Mesothelial cell of epicardium (in vitro differentiated cells): ENCODE data around the gene NACC2. TPM values are rescaled to one million over a fixed set of nuclear protein-coding genes. Genes with fewer than 3 reads are reported as not detected.

Experiments used
- DNase-seq, 2 experiments: peaks; one replicate each; pipeline ENCODE4 v3.0.0; 2021; ENCODE audit warnings: low spot score in 2 of 2; ENCODE audit not compliant: unreplicated experiment in 2 of 2
- H3K27ac Mint-ChIP-seq: 2 replicates; pipeline ENCODE4 v1.8.0; 2021; ENCODE audit warnings: mixed read lengths
- H3K27me3 Mint-ChIP-seq: 2 replicates; pipeline ENCODE4 v1.8.0; 2021; ENCODE audit warnings: low read depth, mixed read lengths
- H3K36me3 Mint-ChIP-seq: 2 replicates; pipeline ENCODE4 v1.8.0; 2021; ENCODE audit warnings: mixed read lengths
- H3K4me1 Mint-ChIP-seq: 2 replicates; pipeline ENCODE4 v1.8.0; 2021; ENCODE audit warnings: mixed read lengths
- H3K4me3 Mint-ChIP-seq: 2 replicates; pipeline ENCODE4 v1.8.0; 2021; ENCODE audit warnings: mild to moderate bottlenecking, moderate library complexity, mixed read lengths
- H3K9me3 Mint-ChIP-seq: 2 replicates; pipeline ENCODE4 v1.8.0; 2021; ENCODE audit warnings: mixed read lengths
- CTCF ChIP-seq: fragments of 200-600 bp; sonication (generic); IDR thresholded peaks from one replicate; pipeline ENCODE4 v1.5.0; 2021; ENCODE audit warnings: antibody characterized with exemption; ENCODE audit not compliant: unreplicated experiment
- total RNA-seq: library from RNA; stranded (reverse); gene quantifications from 3 replicates; pipeline ENCODE4 v1.2.1, GENCODE V29; 2021

The NACC2 gene
- total RNA-seq, 1 donor from 2014 or later, result 18.4 TPM

DNA sequence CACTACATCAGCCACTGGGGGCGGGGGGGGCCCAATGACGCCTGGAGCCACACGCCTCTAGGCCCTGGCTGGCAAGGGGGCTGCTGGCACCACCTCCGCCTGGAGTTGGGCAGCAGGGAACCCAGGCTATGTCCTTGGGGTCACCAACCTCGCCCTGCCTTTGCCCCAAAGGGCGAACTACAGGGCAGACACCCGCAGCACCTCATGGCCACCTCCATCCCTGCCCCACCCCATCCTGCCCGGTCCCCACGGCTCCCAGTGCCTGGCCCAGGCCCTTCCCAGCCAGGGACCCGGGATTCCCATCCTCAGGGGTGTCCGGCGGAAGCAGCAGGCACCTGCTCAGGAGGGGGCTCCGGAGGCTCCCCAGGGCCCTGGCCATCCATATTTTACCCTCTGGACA lies 37.0 kb downstream of the NACC2 start:
- no peaks in the 10 kb centered on the region for H3K27me3 Mint-ChIP-seq
- no peak for TF ChIP-seq CTCF
- peak in 1 of 2 experiments; percentile 31 for DNase-seq
- H3K36me3 Mint-ChIP-seq, result peaks cover 2% of the 10 kb centered on the region
- no peak overlapping the region for H3K27ac Mint-ChIP-seq
- H3K4me3 Mint-ChIP-seq, result no peak overlapping the region
- no peaks in the 10 kb centered on the region for H3K9me3 Mint-ChIP-seq
- peaks cover 32% of the 10 kb centered on the region for H3K4me1 Mint-ChIP-seq

- no peaks in the 10 kb centered on the region for H3K9me3 Mint-ChIP-seq
- H3K27me3 Mint-ChIP-seq, result no peaks in the 10 kb centered on the region
- no peaks in the 10 kb centered on the region for H3K36me3 Mint-ChIP-seq
- peaks cover 36% of the 10 kb centered on the region for H3K4me1 Mint-ChIP-seq
- H3K4me3 Mint-ChIP-seq, result no peak overlapping the region
- TF ChIP-seq CTCF, result no peak
- peak overlapping the region; percentile 19 for H3K27ac Mint-ChIP-seq
- peak in 1 of 2 experiments; percentile 37 for DNase-seq
Observed at GRCh38 chr9:136057236-136058081, 37.6 kb downstream of the NACC2 start.

DNA sequence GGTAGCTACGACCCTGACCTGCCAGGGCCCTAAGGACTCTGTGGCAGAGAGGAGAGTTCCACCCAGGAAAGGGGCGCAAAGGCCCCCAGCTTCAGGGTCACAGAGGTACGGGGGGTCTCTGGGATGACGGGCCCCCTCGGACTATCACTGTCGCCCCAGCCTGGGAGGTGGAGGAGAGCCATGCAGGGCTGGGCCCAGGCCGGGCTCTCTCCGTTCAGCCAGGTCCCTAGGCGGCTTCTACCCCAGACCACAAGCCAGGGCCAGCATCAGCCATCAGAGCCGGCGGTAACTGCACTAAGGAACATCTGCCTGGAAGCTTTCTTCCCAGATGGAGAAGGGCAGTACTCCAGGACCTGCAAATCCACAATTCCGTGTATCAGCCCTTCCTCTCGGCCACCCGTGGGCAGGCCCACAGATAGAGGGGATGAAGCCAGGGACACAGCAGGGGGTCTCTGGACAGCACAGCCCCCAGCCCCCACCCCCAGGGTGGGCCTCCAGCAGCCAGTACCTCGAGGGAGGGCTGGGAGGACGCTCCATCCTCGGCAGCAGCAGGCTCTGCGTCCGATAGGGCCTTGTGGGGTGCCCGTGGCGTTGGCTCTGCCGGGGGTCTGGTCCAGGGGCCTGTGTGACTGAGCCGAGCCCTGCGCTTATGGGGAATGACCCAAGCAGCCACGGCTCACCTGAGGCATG lies 38.4 kb downstream of the NACC2 start:
- Mint-ChIP-seq H3K36me3 (no peaks in the 10 kb centered on the region), H3K4me1 (peaks cover 40% of the 10 kb centered on the region), H3K4me3 (no peak overlapping the region), H3K9me3 (no peaks in the 10 kb centered on the region), H3K27me3 (no peaks in the 10 kb centered on the region), H3K27ac (peak overlapping the region; percentile 19)
- DNase-seq, result peak in 1 of 2 experiments; percentile 34
- TF ChIP-seq CTCF, result no peak

DNA sequence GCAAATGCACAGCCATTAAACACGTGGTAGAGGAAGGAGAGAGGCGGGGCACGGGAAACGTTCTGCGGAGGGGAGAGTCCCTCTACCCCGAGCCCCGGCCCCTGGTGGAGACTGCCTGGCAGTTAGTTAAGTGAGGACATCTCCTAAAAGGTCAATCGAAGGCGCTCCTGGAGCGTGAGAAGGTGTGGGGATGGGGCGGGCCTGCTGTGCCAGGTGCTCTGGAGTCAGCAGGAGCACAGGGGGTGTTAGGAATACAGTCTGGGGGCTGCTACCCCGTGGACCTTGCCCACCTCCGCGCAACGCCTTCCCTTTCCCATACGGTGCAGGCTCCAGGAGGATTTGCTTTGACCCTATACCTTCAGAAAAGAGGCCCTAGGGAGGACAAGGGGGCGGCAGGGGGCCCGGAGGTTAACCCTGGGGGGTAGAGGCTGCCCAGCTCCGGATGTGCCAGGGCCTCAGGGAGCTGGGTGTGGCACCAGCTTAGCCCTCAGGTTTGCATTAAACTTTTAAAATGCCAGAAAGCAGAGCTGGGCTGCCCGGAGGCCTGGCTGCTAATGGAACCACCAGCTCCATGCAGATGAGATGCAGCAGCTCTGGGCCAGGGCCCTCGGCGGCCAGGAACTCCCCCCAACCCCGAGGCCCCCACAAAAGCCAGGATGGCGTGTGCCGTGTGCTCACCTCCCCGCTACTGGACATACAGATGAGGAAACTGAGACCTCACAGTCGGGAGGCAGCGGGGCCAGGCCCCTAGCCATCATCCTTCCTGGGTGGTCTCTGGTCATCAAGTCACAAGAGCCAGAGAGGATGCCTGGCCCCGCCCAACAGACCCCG lies 39.2 kb downstream of the NACC2 start:
- DNase-seq, result peak in 1 of 2 experiments; percentile 34
- peaks cover 40% of the 10 kb centered on the region for H3K4me1 Mint-ChIP-seq
- H3K27me3 Mint-ChIP-seq, result no peaks in the 10 kb centered on the region
- H3K36me3 Mint-ChIP-seq, result no peaks in the 10 kb centered on the region
- peak overlapping the region; percentile 21 for H3K27ac Mint-ChIP-seq
- no peak overlapping the region for H3K4me3 Mint-ChIP-seq
- no peak for TF ChIP-seq CTCF
- no peaks in the 10 kb centered on the region for H3K9me3 Mint-ChIP-seq
